ENCODE results near the gene KIF26B.
A peak's percentile ranks its signal among the peaks of the same experiment; 100 is the strongest.

KIF26B gene

GRCh38 chr1:245169376-245169775, 14.6 kb downstream of the KIF26B start:
- Mint-ChIP-seq H3K27ac (peak overlapping the region; percentile 75), H3K27me3 (peaks cover 34% of the 10 kb centered on the region), H3K4me1 (ENCODE audit: low read depth) (peaks cover 36% of the 10 kb centered on the region), H3K9me3 (peaks cover 13% of the 10 kb centered on the region), H3K36me3 (ENCODE audit: low read depth) (no peaks in the 10 kb centered on the region), H3K4me3 (no peak overlapping the region)
- intact Hi-C loops (cut with micrococcal nuclease): loop anchor here (10.0 kb wide), 1 partner anchor 55 kb away; no protein-coding TSS in a partner anchor

- Mint-ChIP-seq H3K27me3 (peaks cover 19% of the 10 kb centered on the region), H3K27ac (no peak overlapping the region), H3K4me3 (no peak overlapping the region), H3K36me3 (ENCODE audit: low read depth) (no peaks in the 10 kb centered on the region), H3K9me3 (peaks cover 13% of the 10 kb centered on the region), H3K4me1 (ENCODE audit: low read depth) (peaks cover 28% of the 10 kb centered on the region)
- intact Hi-C loops (cut with micrococcal nuclease): no loop called here
Measured at GRCh38 chr1:245172026-245172425, 17.2 kb downstream of the KIF26B start.

- H3K27ac Mint-ChIP-seq: no peak overlapping the region
- intact Hi-C loops (cut with micrococcal nuclease): no loop called here
- H3K36me3 Mint-ChIP-seq (ENCODE audit: low read depth): no peaks in the 10 kb centered on the region
- H3K4me1 Mint-ChIP-seq (ENCODE audit: low read depth): peaks cover 23% of the 10 kb centered on the region
- peaks cover 7% of the 10 kb centered on the region for H3K9me3 Mint-ChIP-seq
- peaks cover 13% of the 10 kb centered on the region for H3K27me3 Mint-ChIP-seq
- H3K4me3 Mint-ChIP-seq: no peak overlapping the region
Measured at GRCh38 chr1:245172829-245173228, 18.0 kb downstream of the KIF26B start.

DNA sequence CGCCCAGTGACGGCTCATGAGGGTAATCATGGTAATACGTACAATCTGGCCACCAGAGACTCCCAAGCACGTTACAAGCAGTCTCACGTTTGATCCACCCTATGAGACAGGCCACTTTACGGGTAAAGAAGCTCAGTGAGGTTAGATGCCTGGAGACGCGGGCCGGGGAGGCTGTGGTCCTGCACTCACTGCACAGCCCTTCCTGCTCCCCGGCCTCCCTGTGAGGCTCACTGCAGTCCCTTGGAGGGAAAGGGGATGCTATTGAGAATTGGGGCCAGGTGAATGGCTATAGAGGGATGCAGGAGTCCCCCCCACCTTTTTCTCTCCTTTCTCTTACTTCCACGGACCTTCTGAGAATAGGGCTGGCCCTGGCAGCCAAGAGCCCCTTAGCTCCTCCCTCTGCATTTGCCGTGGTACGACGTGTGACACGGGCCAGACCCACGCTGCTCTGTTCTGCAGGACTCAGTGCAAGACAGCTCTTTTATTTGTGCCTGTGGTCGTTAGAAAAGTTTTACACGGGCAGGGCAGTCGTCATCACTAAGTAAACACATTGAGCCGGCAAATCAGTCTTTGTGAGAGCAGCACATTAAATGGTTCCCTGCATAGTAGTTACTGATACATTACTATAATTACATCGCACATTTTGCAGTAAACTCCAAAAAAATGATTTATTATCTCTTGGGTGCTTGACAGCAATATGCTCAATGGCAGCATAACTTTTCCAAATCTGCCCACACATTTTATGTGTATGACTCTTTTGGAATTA, 18.8 kb downstream of the KIF26B start:
- Mint-ChIP-seq H3K27me3 (peaks cover 13% of the 10 kb centered on the region), H3K36me3 (ENCODE audit: low read depth) (no peaks in the 10 kb centered on the region), H3K4me1 (ENCODE audit: low read depth) (peaks cover 15% of the 10 kb centered on the region), H3K4me3 (no peak overlapping the region), H3K9me3 (peaks cover 5% of the 10 kb centered on the region), H3K27ac (no peak overlapping the region)
- intact Hi-C loops (cut with micrococcal nuclease): no loop called here

DNA sequence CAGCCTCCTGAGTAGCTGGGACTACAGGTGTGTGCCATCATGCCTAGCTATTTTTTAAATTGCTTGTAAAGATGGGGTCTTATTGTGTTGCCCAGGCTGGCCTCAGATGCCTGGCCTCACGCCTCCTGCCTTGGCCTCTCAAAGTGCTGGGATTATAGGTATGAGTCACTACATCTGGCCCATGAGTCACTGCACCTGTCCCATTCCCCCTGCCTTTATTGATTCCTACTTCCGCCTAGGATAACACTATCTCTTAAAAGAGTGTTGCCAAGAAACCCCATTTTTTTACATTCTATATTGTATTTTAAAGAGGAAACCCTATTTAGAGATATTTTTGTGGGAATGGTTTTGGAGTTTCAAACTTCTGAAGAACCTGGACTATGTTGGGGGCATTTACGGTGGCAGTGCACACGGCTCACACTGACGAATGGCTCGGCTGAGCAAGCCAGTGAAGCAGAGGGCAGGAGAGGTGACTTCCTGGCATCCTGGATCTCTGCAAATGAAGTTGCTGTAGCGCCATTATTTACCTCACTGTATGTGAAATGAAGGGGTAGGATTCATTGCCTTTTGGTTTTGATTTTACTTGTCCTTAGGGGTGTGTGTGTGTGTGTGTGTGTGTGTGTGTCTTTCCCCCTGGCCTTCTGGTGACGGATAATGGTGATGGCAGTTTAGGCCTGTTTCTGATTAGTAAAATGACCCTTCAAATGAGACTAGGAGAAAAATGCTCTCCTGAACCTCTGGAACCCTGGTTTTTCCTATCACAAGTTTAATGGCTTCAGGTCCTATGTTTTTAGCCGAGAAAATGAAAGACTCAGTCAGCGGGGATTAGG, 22.5 kb downstream of the KIF26B start:
- Mint-ChIP-seq H3K27me3 (peaks cover 21% of the 10 kb centered on the region), H3K4me1 (ENCODE audit: low read depth) (no peaks in the 10 kb centered on the region), H3K4me3 (no peak overlapping the region), H3K36me3 (ENCODE audit: low read depth) (no peaks in the 10 kb centered on the region), H3K27ac (no peak overlapping the region), H3K9me3 (peaks cover 5% of the 10 kb centered on the region)
- intact Hi-C loops (cut with micrococcal nuclease): no loop called here

- no peak overlapping the region for H3K4me3 Mint-ChIP-seq
- H3K36me3 Mint-ChIP-seq (ENCODE audit: low read depth): no peaks in the 10 kb centered on the region
- no peaks in the 10 kb centered on the region for H3K4me1 Mint-ChIP-seq (ENCODE audit: low read depth)
- H3K9me3 Mint-ChIP-seq: no peaks in the 10 kb centered on the region
- H3K27me3 Mint-ChIP-seq: peaks cover 25% of the 10 kb centered on the region
- intact Hi-C loops (cut with micrococcal nuclease): loop anchor here (10.0 kb wide), 1 partner anchor 355 kb away; no protein-coding TSS in a partner anchor
- no peak overlapping the region for H3K27ac Mint-ChIP-seq
Measured at GRCh38 chr1:245179706-245180105, 24.9 kb downstream of the KIF26B start.

DNA sequence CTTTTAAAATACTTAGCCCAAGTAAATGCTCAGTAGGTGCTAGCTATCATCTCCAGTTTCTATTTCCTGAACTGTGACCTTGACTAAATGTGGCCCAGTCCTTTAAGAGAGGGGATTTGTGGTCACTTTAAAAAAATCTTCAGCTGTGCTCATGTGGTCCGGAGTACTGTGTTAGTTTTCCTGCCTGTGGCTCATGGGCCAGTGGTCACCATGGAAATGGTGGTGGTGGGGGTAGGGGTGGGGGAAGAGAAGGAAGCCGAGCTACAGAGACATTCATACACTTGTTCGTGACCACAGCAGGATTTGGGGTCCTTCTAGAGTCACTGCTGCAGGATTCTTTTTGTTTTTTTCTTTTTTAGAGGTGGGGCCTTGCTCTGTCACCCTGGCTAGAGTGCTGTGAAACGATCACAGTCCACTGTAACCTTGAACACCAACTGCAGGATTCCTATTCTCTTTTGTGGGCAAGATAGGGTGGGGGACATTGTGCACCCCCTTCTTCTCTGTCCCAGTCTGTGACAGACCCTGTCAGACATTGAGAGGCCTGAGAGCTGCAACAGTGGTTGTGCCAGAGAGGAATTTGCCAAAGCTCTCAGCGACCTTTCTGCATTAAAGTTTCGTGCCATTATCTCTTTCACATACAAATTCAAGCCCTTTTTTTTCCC, 25.8 kb downstream of the KIF26B start:
- Mint-ChIP-seq H3K9me3 (no peaks in the 10 kb centered on the region), H3K4me1 (ENCODE audit: low read depth) (no peaks in the 10 kb centered on the region), H3K27ac (no peak overlapping the region), H3K4me3 (no peak overlapping the region), H3K27me3 (peaks cover 25% of the 10 kb centered on the region), H3K36me3 (ENCODE audit: low read depth) (no peaks in the 10 kb centered on the region)
- intact Hi-C loops (cut with micrococcal nuclease): loop anchor here (10.0 kb wide), 1 partner anchor 356 kb away; no protein-coding TSS in a partner anchor

- Mint-ChIP-seq H3K36me3 (ENCODE audit: low read depth) (no peaks in the 10 kb centered on the region), H3K4me3 (no peak overlapping the region), H3K27me3 (peaks cover 23% of the 10 kb centered on the region), H3K4me1 (ENCODE audit: low read depth) (no peaks in the 10 kb centered on the region), H3K27ac (no peak overlapping the region), H3K9me3 (no peaks in the 10 kb centered on the region)
- intact Hi-C loops (cut with micrococcal nuclease): loop anchor here (10.0 kb wide), 1 partner anchor 356 kb away; no protein-coding TSS in a partner anchor
Measured at GRCh38 chr1:245181158-245181517, 26.4 kb downstream of the KIF26B start.

GRCh38 chr1:245182028-245182427, 27.2 kb downstream of the KIF26B start:
- H3K9me3 Mint-ChIP-seq: peaks cover under 1% of the 10 kb centered on the region
- no peaks in the 10 kb centered on the region for H3K4me1 Mint-ChIP-seq (ENCODE audit: low read depth)
- intact Hi-C loops (cut with micrococcal nuclease): loop anchor here (10.0 kb wide), 1 partner anchor 357 kb away; no protein-coding TSS in a partner anchor
- H3K4me3 Mint-ChIP-seq: no peak overlapping the region
- no peaks in the 10 kb centered on the region for H3K36me3 Mint-ChIP-seq (ENCODE audit: low read depth)
- H3K27ac Mint-ChIP-seq: no peak overlapping the region
- H3K27me3 Mint-ChIP-seq: peaks cover 23% of the 10 kb centered on the region

DNA sequence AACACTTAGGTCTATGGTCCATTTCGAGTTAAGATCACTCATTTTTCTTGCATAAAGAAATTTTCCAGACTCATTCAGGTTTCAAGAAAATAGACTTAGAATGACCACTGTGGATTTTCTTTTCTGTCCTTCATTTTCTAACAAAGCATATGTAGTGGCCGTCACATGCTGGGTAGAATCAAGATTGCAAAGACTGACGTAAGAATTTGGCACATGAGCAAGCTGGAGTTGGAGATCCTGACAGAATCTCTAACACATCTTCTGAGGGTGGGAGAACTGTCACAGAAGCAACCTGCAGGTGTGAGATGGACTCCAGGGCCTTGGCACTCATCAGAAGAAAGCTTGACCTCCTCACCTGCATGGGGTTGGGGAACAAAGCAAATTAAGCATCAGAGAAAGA, 28.6 kb downstream of the KIF26B start:
- intact Hi-C loops (cut with micrococcal nuclease): loop anchor here (10.0 kb wide), 1 partner anchor 359 kb away; no protein-coding TSS in a partner anchor
- Mint-ChIP-seq H3K9me3 (peaks cover 7% of the 10 kb centered on the region), H3K27me3 (peaks cover 25% of the 10 kb centered on the region), H3K36me3 (ENCODE audit: low read depth) (no peaks in the 10 kb centered on the region), H3K4me1 (ENCODE audit: low read depth) (peaks cover 14% of the 10 kb centered on the region), H3K4me3 (no peak overlapping the region), H3K27ac (no peak overlapping the region)

DNA sequence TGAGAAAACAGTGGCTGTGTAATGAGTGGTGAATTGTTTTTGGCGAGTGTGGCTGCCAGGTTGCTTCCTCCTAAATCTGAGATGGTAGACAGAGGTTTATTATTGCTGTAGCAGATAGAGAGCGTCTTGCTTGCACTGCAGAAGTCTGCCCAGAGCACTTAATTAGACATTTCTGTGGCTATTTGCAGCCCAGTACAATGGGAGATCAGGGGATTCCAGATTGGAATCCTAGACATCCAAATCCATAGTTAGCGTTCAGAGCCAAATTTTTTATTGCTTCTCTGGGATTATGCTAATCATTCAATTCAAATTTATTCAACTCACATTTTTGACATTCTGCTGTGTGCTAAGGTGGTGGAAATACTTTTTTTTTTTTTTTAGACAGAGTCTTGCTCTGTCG, 30.0 kb downstream of the KIF26B start:
- Mint-ChIP-seq H3K9me3 (peaks cover 7% of the 10 kb centered on the region), H3K27me3 (peaks cover 20% of the 10 kb centered on the region), H3K27ac (no peak overlapping the region), H3K36me3 (ENCODE audit: low read depth) (no peaks in the 10 kb centered on the region), H3K4me3 (no peak overlapping the region), H3K4me1 (ENCODE audit: low read depth) (peaks cover 26% of the 10 kb centered on the region)
- intact Hi-C loops (cut with micrococcal nuclease): loop anchor here (10.0 kb wide), 1 partner anchor 360 kb away; no protein-coding TSS in a partner anchor

- intact Hi-C loops (cut with micrococcal nuclease): loop anchor here (1.0 to 10.0 kb wide), 3 partner anchors 20 to 364 kb away; no protein-coding TSS in a partner anchor
- peaks cover 27% of the 10 kb centered on the region for H3K4me1 Mint-ChIP-seq (ENCODE audit: low read depth)
- H3K27ac Mint-ChIP-seq: peak overlapping the region; percentile 84
- peaks cover 13% of the 10 kb centered on the region for H3K27me3 Mint-ChIP-seq
- H3K4me3 Mint-ChIP-seq: peak overlapping the region; percentile 34
- peaks cover 7% of the 10 kb centered on the region for H3K9me3 Mint-ChIP-seq
- H3K36me3 Mint-ChIP-seq (ENCODE audit: low read depth): no peaks in the 10 kb centered on the region
Measured at GRCh38 chr1:245188403-245188802, 33.6 kb downstream of the KIF26B start.

DNA sequence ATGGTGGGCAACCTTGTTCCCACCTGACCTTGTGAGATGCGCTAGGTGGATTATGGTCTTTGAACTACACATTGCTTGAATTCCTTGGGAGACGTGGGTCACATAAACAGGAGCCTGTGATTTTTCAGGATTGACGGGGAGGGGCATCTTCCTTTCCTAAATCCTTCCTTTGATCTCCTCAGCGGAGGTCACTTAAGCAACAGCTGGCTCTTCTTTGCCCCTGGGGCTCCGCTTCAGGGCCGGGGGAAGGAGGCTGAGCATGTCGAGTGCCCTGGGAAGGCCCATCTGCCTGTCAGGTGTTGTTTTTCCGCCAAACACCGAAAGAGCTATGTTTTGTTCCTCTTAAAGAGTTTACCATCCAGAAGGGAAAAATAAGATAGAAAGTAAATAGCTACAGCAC, 40.6 kb downstream of the KIF26B start:
- Mint-ChIP-seq H3K27ac (no peak overlapping the region), H3K9me3 (no peaks in the 10 kb centered on the region), H3K27me3 (peaks cover 43% of the 10 kb centered on the region), H3K4me3 (no peak overlapping the region), H3K36me3 (ENCODE audit: low read depth) (no peaks in the 10 kb centered on the region), H3K4me1 (ENCODE audit: low read depth) (peaks cover 5% of the 10 kb centered on the region)
- intact Hi-C loops (cut with micrococcal nuclease): no loop called here

All from dendritic cell treated with granulocyte-macrophage colony-stimulating factor and Interleukin-4, amounts not matched to agents 40 ng/mL and 50 ng/mL, for 4 days (primary cell).